Measurements from ENCODE around the gene INPP4B. TPM values are rescaled to one million over a fixed set of nuclear protein-coding genes. Genes with fewer than 3 reads are reported as not detected.

The INPP4B gene
- total RNA-seq, 2 experiments from 2014 or later: not detected

- DNase-seq (ENCODE audit: low spot score): no peak
- ChIA-PET POLR2A (interaction anchor here (0.6 kb wide), 2 partner anchors 78 to 362 kb away, joined by 3 read pairs; no protein-coding TSS in a partner anchor), CTCF (ENCODE audit: unreplicated experiment) (interaction anchor here (0.6 kb wide), 1 partner anchor 817 kb away, joined by 4 read pairs; no protein-coding TSS in a partner anchor)
- intact Hi-C loops (cut with micrococcal nuclease; ENCODE audit: unreplicated experiment): no loop called here
- Histone ChIP-seq H3K9me2 (ENCODE audit: insufficient read depth, low read length) (no peaks in the 10 kb centered on the region), H2AFZ (ENCODE audit: low read length) (no peak overlapping the region), H3K4me1 (ENCODE audit: insufficient read depth, low read length, poor library complexity, severe bottlenecking) (no peaks in the 10 kb centered on the region), H3K36me3 (ENCODE audit: insufficient read depth, low read length) (no peaks in the 10 kb centered on the region), H4K20me1 (ENCODE audit: insufficient read depth, low read length) (no peaks in the 10 kb centered on the region), H3K27ac (ENCODE audit: low read depth, low read length, poor library complexity, severe bottlenecking) (no peak overlapping the region), H3K4me2 (ENCODE audit: low read length) (no peak overlapping the region), H3K79me2 (ENCODE audit: insufficient read depth, low read depth, low read length) (no peaks in the 10 kb centered on the region), H3K4me3 (ENCODE audit: low read depth, low read length, poor library complexity, severe bottlenecking) (no peak overlapping the region), H3K9me3 (ENCODE audit: low read length) (no peaks in the 10 kb centered on the region)
- TF ChIP-seq EZH2phosphoT487 (IDR thresholded peaks at IDR 0.05; ENCODE audit: borderline replicate concordance, low read depth, low read length): no peak
- no TSS peak for BruUV-seq (replicated peaks)
Measured at GRCh38 chr4:142331646-142332045, 514.5 kb downstream of the INPP4B start.

- no TSS peak for BruUV-seq (replicated peaks)
- H3K4me3 ChIP-seq (ENCODE audit: low read depth, low read length, poor library complexity, severe bottlenecking): no peak overlapping the region
- H3K79me2 ChIP-seq (ENCODE audit: insufficient read depth, low read depth, low read length): no peaks in the 10 kb centered on the region
- no peaks in the 10 kb centered on the region for H3K9me3 ChIP-seq (ENCODE audit: low read length)
- H4K20me1 ChIP-seq (ENCODE audit: insufficient read depth, low read length): no peaks in the 10 kb centered on the region
- no peak overlapping the region for H3K4me2 ChIP-seq (ENCODE audit: low read length)
- no peak overlapping the region for H3K27ac ChIP-seq (ENCODE audit: low read depth, low read length, poor library complexity, severe bottlenecking)
- ChIA-PET CTCF (ENCODE audit: unreplicated experiment) (interaction anchor here (0.6 kb wide), 1 partner anchor 818 kb away, joined by 4 read pairs; no protein-coding TSS in a partner anchor), POLR2A (interaction anchor here (0.5 to 0.6 kb wide), 3 partner anchors 8 to 362 kb away, joined by 3 to 4 read pairs (median 3); no protein-coding TSS in a partner anchor)
- TF ChIP-seq EZH2phosphoT487 (IDR thresholded peaks at IDR 0.05; ENCODE audit: borderline replicate concordance, low read depth, low read length) (no peak), CTCF (conservative IDR thresholded peaks at IDR 0.05; ENCODE audit: low read length) (no peak)
- intact Hi-C loops (cut with micrococcal nuclease; ENCODE audit: unreplicated experiment): no loop called here
- no peaks in the 10 kb centered on the region for H3K9me2 ChIP-seq (ENCODE audit: insufficient read depth, low read length)
- H3K4me1 ChIP-seq (ENCODE audit: insufficient read depth, low read length, poor library complexity, severe bottlenecking): no peaks in the 10 kb centered on the region
- H2AFZ ChIP-seq (ENCODE audit: low read length): no peak overlapping the region
- no peaks in the 10 kb centered on the region for H3K36me3 ChIP-seq (ENCODE audit: insufficient read depth, low read length)
- no peak for DNase-seq (ENCODE audit: low spot score)
Measured at GRCh38 chr4:142331132-142331531, 515.0 kb downstream of the INPP4B start.

DNA sequence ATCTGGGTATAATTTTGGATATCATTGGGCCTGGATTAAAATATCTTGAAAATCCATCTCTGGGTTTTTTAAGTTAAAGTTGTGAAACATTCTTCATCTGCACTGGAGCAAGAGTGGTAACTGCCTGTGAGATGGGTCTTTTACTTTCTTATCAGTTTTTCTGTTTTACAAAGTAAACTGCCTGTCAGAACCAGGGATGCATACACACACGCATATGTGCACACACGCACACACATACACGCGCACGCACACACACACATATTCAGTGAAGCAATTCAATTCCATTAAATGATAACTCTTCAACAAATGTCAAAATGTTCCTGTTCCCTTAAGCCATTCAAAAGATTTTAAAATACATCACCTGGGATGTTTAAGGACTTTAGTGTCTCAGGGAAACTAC is 515.8 kb downstream of the INPP4B start:
- Histone ChIP-seq H3K4me1 (ENCODE audit: insufficient read depth, low read length, poor library complexity, severe bottlenecking) (no peaks in the 10 kb centered on the region), H3K27ac (ENCODE audit: low read depth, low read length, poor library complexity, severe bottlenecking) (no peak overlapping the region), H3K79me2 (ENCODE audit: insufficient read depth, low read depth, low read length) (no peaks in the 10 kb centered on the region), H3K9me3 (ENCODE audit: low read length) (no peaks in the 10 kb centered on the region), H4K20me1 (ENCODE audit: insufficient read depth, low read length) (no peaks in the 10 kb centered on the region), H3K36me3 (ENCODE audit: insufficient read depth, low read length) (no peaks in the 10 kb centered on the region), H3K4me2 (ENCODE audit: low read length) (no peak overlapping the region), H2AFZ (ENCODE audit: low read length) (no peak overlapping the region), H3K9me2 (ENCODE audit: insufficient read depth, low read length) (no peaks in the 10 kb centered on the region), H3K4me3 (ENCODE audit: low read depth, low read length, poor library complexity, severe bottlenecking) (no peak overlapping the region)
- no TSS peak for BruUV-seq (replicated peaks)
- TF ChIP-seq CTCF (conservative IDR thresholded peaks at IDR 0.05; ENCODE audit: low read length): no peak
- no peak for TF ChIP-seq EZH2phosphoT487 (IDR thresholded peaks at IDR 0.05; ENCODE audit: borderline replicate concordance, low read depth, low read length)
- ChIA-PET POLR2A (no interaction called here), CTCF (ENCODE audit: unreplicated experiment) (no interaction called here)
- intact Hi-C loops (cut with micrococcal nuclease; ENCODE audit: unreplicated experiment): no loop called here
- no peak for DNase-seq (ENCODE audit: low spot score)
